ENCODE data around the gene SLC25A43. TPM values are rescaled to one million over a fixed set of nuclear protein-coding genes. Genes with fewer than 3 reads are reported as not detected.
A peak's percentile ranks its signal among the peaks of the same experiment; 100 is the strongest.
"Not testable (repeated sequence)": the region's sequence is repeated elsewhere in the genome, so short reads cannot be mapped to it uniquely, and the experiment has no call there.

SLC25A43 gene
- total RNA-seq, 2 donors from 2014 or later, result 12.3 to 24.4 TPM

DNA sequence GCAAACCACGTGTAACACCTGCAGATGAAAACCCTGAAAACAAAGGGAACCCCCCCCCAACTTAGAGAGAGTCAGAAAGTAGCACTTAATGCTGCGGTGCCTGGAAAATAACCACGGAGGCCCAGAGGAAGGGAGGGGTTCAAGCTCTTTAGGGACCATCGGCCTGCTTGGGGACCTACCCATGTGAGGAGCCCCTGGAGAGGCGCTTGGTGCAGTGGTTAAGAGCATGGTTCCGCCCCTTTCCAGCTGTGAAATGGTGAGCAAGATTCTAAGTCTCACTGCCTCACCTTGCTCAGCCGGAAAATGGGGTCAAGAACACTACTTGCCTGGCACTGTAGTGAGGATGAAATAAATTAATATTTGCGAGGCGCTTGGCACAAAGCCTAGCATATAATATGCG, 82.9 kb downstream of the SLC25A43 start:
- peak overlapping the region; percentile 72 for H3K4me3 ChIP-seq
- TF ChIP-seq, protein P1, sequence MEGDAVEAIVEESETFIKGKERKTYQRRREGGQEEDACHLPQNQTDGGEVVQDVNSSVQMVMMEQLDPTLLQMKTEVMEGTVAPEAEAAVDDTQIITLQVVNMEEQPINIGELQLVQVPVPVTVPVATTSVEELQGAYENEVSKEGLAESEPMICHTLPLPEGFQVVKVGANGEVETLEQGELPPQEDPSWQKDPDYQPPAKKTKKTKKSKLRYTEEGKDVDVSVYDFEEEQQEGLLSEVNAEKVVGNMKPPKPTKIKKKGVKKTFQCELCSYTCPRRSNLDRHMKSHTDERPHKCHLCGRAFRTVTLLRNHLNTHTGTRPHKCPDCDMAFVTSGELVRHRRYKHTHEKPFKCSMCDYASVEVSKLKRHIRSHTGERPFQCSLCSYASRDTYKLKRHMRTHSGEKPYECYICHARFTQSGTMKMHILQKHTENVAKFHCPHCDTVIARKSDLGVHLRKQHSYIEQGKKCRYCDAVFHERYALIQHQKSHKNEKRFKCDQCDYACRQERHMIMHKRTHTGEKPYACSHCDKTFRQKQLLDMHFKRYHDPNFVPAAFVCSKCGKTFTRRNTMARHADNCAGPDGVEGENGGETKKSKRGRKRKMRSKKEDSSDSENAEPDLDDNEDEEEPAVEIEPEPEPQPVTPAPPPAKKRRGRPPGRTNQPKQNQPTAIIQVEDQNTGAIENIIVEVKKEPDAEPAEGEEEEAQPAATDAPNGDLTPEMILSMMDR (IDR thresholded peaks at IDR 0.05), result no peak
- no peaks in the 10 kb centered on the region for H3K9me3 ChIP-seq
- peak overlapping the region in 1 of 2 donors; percentile 41 for H3K27ac ChIP-seq
- DNase-seq (ENCODE audit: low spot score), result no peak
- ATAC-seq (ENCODE audit: insufficient number of reproducible peaks, low FRiP score, low read depth), result no peak
- H3K4me1 ChIP-seq (ENCODE audit: control insufficient read depth in 1 of 2, low read depth in 2 of 2), result no peaks in the 10 kb centered on the region
- no peaks in the 10 kb centered on the region for H3K27me3 ChIP-seq (replicated peaks; ENCODE audit: insufficient read depth)
- H3K36me3 ChIP-seq, result no peaks in the 10 kb centered on the region

DNA sequence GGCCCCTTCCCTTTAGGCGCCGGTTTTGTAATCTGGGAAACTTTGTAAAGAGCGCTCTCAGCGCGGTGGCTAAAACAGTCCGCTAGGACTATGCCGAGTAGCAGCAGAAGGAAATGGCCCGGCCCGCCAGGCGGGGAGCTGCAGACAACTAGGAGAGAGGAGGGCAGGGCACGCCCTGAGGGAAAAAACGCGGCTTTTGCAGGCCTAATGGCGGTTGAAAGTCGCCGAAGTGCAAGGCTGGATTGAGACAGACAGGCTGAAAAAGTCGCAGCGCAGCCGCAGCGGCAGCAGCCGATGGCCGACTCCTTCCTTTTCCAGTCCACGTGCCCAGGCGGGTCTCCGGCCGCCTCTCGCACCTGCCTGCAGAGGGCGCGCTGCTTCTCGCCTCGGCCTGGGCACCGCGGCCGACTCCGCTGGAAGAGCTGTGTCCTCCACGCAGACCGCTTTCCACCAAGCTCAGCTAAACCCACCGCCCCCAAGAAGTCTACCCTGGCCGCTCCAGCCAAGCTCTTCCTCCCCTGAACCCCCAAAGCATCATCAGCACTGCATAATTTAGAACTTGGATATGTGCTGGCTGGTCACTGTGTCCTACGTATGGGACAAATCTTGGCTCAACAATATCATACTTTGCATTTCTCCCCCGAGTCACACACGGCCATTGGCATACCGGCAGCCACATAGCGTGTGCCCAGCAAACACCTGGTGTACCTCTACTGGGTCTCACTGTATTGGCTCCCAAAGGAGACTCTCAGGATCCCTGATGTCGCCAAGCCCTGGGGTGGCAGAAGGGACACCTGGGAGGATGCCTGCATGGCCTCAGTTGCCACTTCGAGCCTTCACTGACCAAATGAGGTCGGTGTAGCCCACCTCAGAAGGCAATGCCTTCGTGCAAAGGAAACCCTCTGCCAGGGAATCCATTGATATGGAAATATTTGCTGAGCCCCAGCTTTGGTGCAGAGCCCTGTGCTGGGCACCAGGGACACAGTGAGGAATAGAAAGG, 83.6 kb downstream of the SLC25A43 start:
- H3K9me3 ChIP-seq, result no peaks in the 10 kb centered on the region
- no peaks in the 10 kb centered on the region for H3K27me3 ChIP-seq (replicated peaks; ENCODE audit: insufficient read depth)
- no peaks in the 10 kb centered on the region for H3K4me1 ChIP-seq (ENCODE audit: control insufficient read depth in 1 of 2, low read depth in 2 of 2)
- H3K4me3 ChIP-seq, result peak overlapping the region; percentile 72
- ATAC-seq (ENCODE audit: insufficient number of reproducible peaks, low FRiP score, low read depth) (no peak), DNase-seq (ENCODE audit: low spot score) (no peak)
- TF ChIP-seq, protein P1 (IDR thresholded peaks at IDR 0.05), result peak; percentile 51
- H3K36me3 ChIP-seq, result no peaks in the 10 kb centered on the region
- H3K27ac ChIP-seq, result peak overlapping the region in 1 of 2 donors; percentile 41

DNA sequence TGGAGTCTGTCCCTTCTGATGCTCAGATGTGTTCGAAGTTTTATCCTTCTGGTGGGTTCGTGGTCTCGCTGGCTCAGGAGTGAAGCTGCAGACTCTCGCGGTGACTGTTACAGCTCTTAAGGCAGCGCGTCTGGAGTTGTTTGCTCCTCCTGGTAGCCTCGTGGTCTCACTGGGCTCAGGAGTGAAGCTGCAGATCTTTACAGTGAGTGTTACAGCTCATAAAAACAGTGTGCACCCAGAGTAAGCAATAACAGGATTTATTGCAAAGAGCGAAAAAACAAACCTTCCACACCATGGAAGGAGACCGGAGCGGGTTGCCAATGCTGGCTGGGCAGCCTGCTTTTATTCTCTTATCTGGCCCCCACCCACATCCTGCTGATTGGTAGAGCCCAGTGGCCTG, 87.6 kb downstream of the SLC25A43 start:
- H3K9me3 ChIP-seq, result no peaks in the 10 kb centered on the region
- ATAC-seq (ENCODE audit: insufficient number of reproducible peaks, low FRiP score, low read depth) (no peak), DNase-seq (ENCODE audit: low spot score) (no peak)
- H3K4me3 ChIP-seq, result no peak overlapping the region
- TF ChIP-seq, protein P1 (IDR thresholded peaks at IDR 0.05), result no peak
- H3K27ac ChIP-seq, result no peak overlapping the region
- no peaks in the 10 kb centered on the region for H3K36me3 ChIP-seq
- H3K27me3 ChIP-seq (replicated peaks; ENCODE audit: insufficient read depth), result no peaks in the 10 kb centered on the region
- no peaks in the 10 kb centered on the region for H3K4me1 ChIP-seq (ENCODE audit: control insufficient read depth in 1 of 2, low read depth in 2 of 2)

DNA sequence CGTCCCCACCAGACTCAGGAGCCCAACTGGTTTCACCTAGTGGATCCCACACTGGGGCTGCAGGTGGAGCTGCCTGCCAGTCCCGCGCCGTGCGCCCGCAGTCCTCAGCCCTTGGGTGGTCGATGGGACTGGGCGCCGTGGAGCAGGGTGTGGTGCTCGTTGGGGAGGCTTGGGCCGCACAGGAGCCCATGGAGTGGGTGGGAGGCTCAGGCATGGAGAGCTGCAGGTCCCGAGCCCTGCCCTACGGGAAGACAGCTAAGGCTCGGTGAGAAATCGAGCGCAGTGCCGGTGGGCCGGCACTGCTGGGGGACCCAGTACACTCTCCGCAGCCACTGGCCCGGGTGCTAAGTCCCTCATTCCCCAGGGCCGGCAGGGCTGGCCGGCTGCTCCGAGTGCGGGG, 88.6 kb downstream of the SLC25A43 start:
- not testable (repeated sequence) for H3K27ac ChIP-seq; DNase-seq (ENCODE audit: low spot score)

DNA sequence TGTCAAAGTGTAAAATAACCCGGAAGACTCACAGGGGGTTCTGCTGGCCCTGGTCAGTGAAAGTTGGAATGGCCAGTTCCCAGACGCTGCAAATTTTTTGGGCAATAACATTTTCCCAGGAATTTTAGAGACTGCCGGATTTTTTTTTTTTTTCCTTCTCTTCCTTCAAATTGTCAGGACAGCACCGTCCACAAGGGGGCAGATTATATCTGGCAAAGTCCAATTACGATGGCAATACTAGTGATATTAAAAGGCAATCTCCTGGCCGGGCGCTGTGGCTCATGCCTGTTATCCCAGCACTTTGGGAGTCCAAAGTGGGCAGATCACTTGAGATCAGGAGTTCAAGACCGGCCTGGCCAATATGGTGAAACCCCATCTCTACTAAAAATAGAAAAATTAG, 89.6 kb downstream of the SLC25A43 start:
- no peaks in the 10 kb centered on the region for H3K9me3 ChIP-seq
- DNase-seq (ENCODE audit: low spot score) (no peak), ATAC-seq (ENCODE audit: insufficient number of reproducible peaks, low FRiP score, low read depth) (no peak)
- TF ChIP-seq, protein P1 (IDR thresholded peaks at IDR 0.05), result peak; percentile 65
- no peak overlapping the region for H3K4me3 ChIP-seq
- H3K36me3 ChIP-seq, result no peaks in the 10 kb centered on the region
- no peaks in the 10 kb centered on the region for H3K4me1 ChIP-seq (ENCODE audit: control insufficient read depth in 1 of 2, low read depth in 2 of 2)
- H3K27ac ChIP-seq, result no peak overlapping the region
- no peaks in the 10 kb centered on the region for H3K27me3 ChIP-seq (replicated peaks; ENCODE audit: insufficient read depth)

More for the DNA sequence above, 88.6 kb downstream of the SLC25A43 start:
- H3K4me1 ChIP-seq (ENCODE audit: control insufficient read depth in 1 of 2, low read depth in 2 of 2); H3K9me3 ChIP-seq; H3K4me3 ChIP-seq; H3K27me3 ChIP-seq (replicated peaks; ENCODE audit: insufficient read depth); ATAC-seq (ENCODE audit: insufficient number of reproducible peaks, low FRiP score, low read depth); H3K36me3 ChIP-seq: not testable (repeated sequence)

All from thoracic aorta (tissue), 2 donors.